Neural progenitor cell (in vitro differentiated cells): Measurements from ENCODE around the gene NUP93. TPM values are rescaled to one million over a fixed set of nuclear protein-coding genes. Genes with fewer than 3 reads are reported as not detected.

Experiments used
- DNase-seq: peaks from one replicate; pipeline ENCODE4 v3.0.0-alpha.2; 2016; ENCODE audit warnings: low spot score
- H2AFZ ChIP-seq: fragments of 200-600 bp; sonication (generic); replicated peaks from 2 replicates; pipeline ENCODE4 v1.6.1; 2016; ENCODE audit warnings: antibody characterized with exemption
- H3F3A ChIP-seq: fragments of 200-600 bp; sonication (generic); 2 replicates; pipeline ENCODE4 v1.6.1; 2016; ENCODE audit warnings: antibody characterized with exemption, low read depth
- H3K27ac ChIP-seq: fragments of 200-600 bp; sonication (generic); 2 replicates; pipeline ENCODE4 v1.5.1; 2016; ENCODE audit warnings: mild to moderate bottlenecking
- H3K27me3 ChIP-seq: fragments of 200-600 bp; sonication (generic); 2 replicates; pipeline ENCODE4 v1.6.1; 2016; ENCODE audit warnings: mild to moderate bottlenecking, moderate library complexity
- H3K36me3 ChIP-seq: fragments of 200-600 bp; sonication (generic); 2 replicates; pipeline ENCODE4 v1.5.1; 2016
- H3K4me1 ChIP-seq: fragments of 200-600 bp; sonication (generic); 2 replicates; pipeline ENCODE4 v1.6.1; 2016; ENCODE audit warnings: mixed run types
- H3K4me2 ChIP-seq: fragments of 200-600 bp; sonication (generic); 2 replicates; pipeline ENCODE4 v1.6.1; 2016
- H3K4me3 ChIP-seq: fragments of 200-600 bp; sonication (generic); 2 replicates; pipeline ENCODE4 v1.5.1; 2016
- H3K79me2 ChIP-seq: fragments of 200-600 bp; sonication (generic); 2 replicates; pipeline ENCODE4 v1.6.1; 2016; ENCODE audit warnings: low read depth
- H3K9ac ChIP-seq: fragments of 200-600 bp; sonication (generic); 2 replicates; pipeline ENCODE4 v1.6.1; 2016
- H3K9me3 ChIP-seq: fragments of 200-600 bp; sonication (generic); 2 replicates; pipeline ENCODE4 v1.5.1; 2016; ENCODE audit warnings: low read depth
- H4K20me1 ChIP-seq: fragments of 200-600 bp; sonication (generic); 2 replicates; pipeline ENCODE4 v1.6.1; 2016; ENCODE audit warnings: low read depth
- H3K27ac Mint-ChIP-seq: 3 replicates; pipeline ENCODE4 v1.8.0; 2021; ENCODE audit warnings: mixed read lengths
- H3K27me3 Mint-ChIP-seq: 2 replicates; pipeline ENCODE4 v1.8.0; 2022; ENCODE audit warnings: low read depth, mild to moderate bottlenecking, inconsistent platforms, moderate library complexity, mixed read lengths; ENCODE audit not compliant: insufficient read depth
- H3K36me3 Mint-ChIP-seq: 3 replicates; pipeline ENCODE4 v1.8.0; 2021; ENCODE audit warnings: mixed read lengths
- H3K4me1 Mint-ChIP-seq: 3 replicates; pipeline ENCODE4 v1.8.0; 2021; ENCODE audit warnings: mixed read lengths
- H3K4me3 Mint-ChIP-seq: 3 replicates; pipeline ENCODE4 v1.8.0; 2021; ENCODE audit warnings: mild to moderate bottlenecking, moderate library complexity, mixed read lengths
- H3K9me3 Mint-ChIP-seq: 3 replicates; pipeline ENCODE4 v1.8.0; 2020; ENCODE audit warnings: mixed read lengths
- CTCF ChIP-seq: fragments of 200-600 bp; sonication (generic); IDR thresholded peaks from 2 replicates; pipeline ENCODE4 v1.5.1; 2017; ENCODE audit warnings: antibody characterized with exemption, mild to moderate bottlenecking
- EZH2 ChIP-seq: fragments of 200-600 bp; sonication (generic); IDR thresholded peaks from 2 replicates; pipeline ENCODE4 v1.6.1; 2017; ENCODE audit warnings: antibody characterized with exemption, mild to moderate bottlenecking, moderate library complexity
- EZH2phosphoT487 ChIP-seq: fragments of 200-600 bp; sonication (generic); IDR thresholded peaks from 2 replicates; pipeline ENCODE4 v1.6.1; 2017; ENCODE audit warnings: antibody characterized with exemption
- total RNA-seq: library from RNA; depleted of rRNA; stranded (reverse); fragments of >200 nt; gene quantifications from 2 replicates; pipeline ENCODE4 v1.2.3, GENCODE V29; 2015; ENCODE audit warnings: low replicate concordance

Gene NUP93
- total RNA-seq, 1 donor from 2014 or later, result 116 TPM

GRCh38 chr16:56763291-56763916 lies 33.5 kb downstream of the NUP93 start:
- no peaks in the 10 kb centered on the region for H4K20me1 ChIP-seq
- no peak overlapping the region for H3K4me3 ChIP-seq
- Mint-ChIP-seq H3K27me3 (no peaks in the 10 kb centered on the region), H3K36me3 (peaks cover 6% of the 10 kb centered on the region), H3K4me3 (no peak overlapping the region), H3K9me3 (no peaks in the 10 kb centered on the region), H3K4me1 (no peaks in the 10 kb centered on the region), H3K27ac (no peak overlapping the region)
- H3K79me2 ChIP-seq, result no peaks in the 10 kb centered on the region
- H3K27ac ChIP-seq, result no peak overlapping the region
- TF ChIP-seq EZH2 (no peak), CTCF (no peak), EZH2phosphoT487 (no peak)
- DNase-seq, result no peak
- H3K9ac ChIP-seq, result no peak overlapping the region
- H3K9me3 ChIP-seq, result no peaks in the 10 kb centered on the region
- H3K4me1 ChIP-seq, result no peaks in the 10 kb centered on the region
- H3K27me3 ChIP-seq, result no peaks in the 10 kb centered on the region
- H3F3A ChIP-seq, result no peaks in the 10 kb centered on the region
- no peak overlapping the region for H2AFZ ChIP-seq
- no peak overlapping the region for H3K4me2 ChIP-seq
- no peaks in the 10 kb centered on the region for H3K36me3 ChIP-seq

DNA sequence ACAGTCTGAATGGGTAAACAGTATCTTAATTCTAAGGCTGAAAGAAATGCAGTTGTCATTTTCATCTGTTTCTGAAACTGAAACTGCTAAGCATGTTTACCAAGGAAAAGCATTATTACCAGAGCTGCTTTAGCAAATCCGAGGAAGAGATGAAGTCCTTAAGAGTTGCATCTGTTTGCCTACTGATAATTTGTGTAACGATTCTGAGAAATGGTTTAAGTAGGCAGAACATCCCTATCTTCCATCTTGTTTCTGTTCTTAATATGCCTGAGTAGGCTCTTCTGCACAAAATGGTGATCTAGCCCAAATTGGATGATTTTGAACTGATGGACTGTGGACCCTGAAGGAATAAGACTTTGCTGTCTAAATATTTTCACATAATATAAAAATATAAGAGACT lies 34.9 kb downstream of the NUP93 start:
- Mint-ChIP-seq H3K9me3 (no peaks in the 10 kb centered on the region), H3K27ac (no peak overlapping the region), H3K36me3 (peaks cover 6% of the 10 kb centered on the region), H3K27me3 (no peaks in the 10 kb centered on the region), H3K4me1 (no peaks in the 10 kb centered on the region), H3K4me3 (no peak overlapping the region)
- DNase-seq, result no peak
- no peak overlapping the region for H3K4me3 ChIP-seq
- H3K27me3 ChIP-seq, result no peaks in the 10 kb centered on the region
- H3K4me2 ChIP-seq, result no peak overlapping the region
- H3K79me2 ChIP-seq, result peaks cover 11% of the 10 kb centered on the region
- H3K9me3 ChIP-seq, result no peaks in the 10 kb centered on the region
- no peak overlapping the region for H3K27ac ChIP-seq
- H3F3A ChIP-seq, result no peaks in the 10 kb centered on the region
- H2AFZ ChIP-seq, result no peak overlapping the region
- H3K36me3 ChIP-seq, result no peaks in the 10 kb centered on the region
- peaks cover 10% of the 10 kb centered on the region for H4K20me1 ChIP-seq
- no peak overlapping the region for H3K9ac ChIP-seq
- TF ChIP-seq EZH2 (no peak), EZH2phosphoT487 (no peak), CTCF (no peak)
- peaks cover 4% of the 10 kb centered on the region for H3K4me1 ChIP-seq

DNA sequence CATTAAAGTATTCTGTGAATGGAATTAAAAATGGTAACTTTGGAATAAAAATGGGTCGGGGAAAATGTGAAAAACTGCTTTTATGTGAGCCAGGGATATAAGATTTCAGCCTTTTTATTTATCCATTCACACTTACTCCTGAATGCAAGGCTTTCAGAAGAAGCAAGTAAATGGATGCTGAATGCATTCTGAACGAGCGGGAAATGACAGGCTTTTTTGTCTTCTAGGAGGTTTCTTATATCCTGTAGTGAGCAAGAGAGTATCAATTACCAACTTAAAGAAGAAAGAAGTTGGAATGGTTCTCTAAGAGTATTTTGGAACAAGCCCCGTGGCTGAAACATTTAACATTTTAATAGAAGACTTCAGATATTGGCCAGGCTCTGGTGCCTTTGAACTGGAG lies 36.0 kb downstream of the NUP93 start:
- Histone ChIP-seq H3F3A (no peaks in the 10 kb centered on the region), H4K20me1 (peaks cover 13% of the 10 kb centered on the region), H3K4me2 (no peak overlapping the region), H3K79me2 (peaks cover 19% of the 10 kb centered on the region), H3K27me3 (no peaks in the 10 kb centered on the region), H2AFZ (no peak overlapping the region), H3K27ac (no peak overlapping the region), H3K9me3 (no peaks in the 10 kb centered on the region), H3K9ac (no peak overlapping the region), H3K4me1 (peaks cover 4% of the 10 kb centered on the region), H3K4me3 (no peak overlapping the region), H3K36me3 (no peaks in the 10 kb centered on the region)
- no peak for TF ChIP-seq EZH2phosphoT487
- no peak for TF ChIP-seq CTCF
- no peak for TF ChIP-seq EZH2
- Mint-ChIP-seq H3K27ac (no peak overlapping the region), H3K36me3 (peaks cover 4% of the 10 kb centered on the region), H3K27me3 (no peaks in the 10 kb centered on the region), H3K4me1 (no peaks in the 10 kb centered on the region), H3K4me3 (no peak overlapping the region), H3K9me3 (no peaks in the 10 kb centered on the region)
- DNase-seq, result no peak
